H1 (cell line): ENCODE results near the gene TMPRSS3. TPM values are rescaled to one million over a fixed set of nuclear protein-coding genes. Genes with fewer than 3 reads are reported as not detected.

Experiments
- KDM1A ChIP-seq: fragments of 200-600, 300-600 bp; sonication (generic); IDR thresholded peaks from 2 replicates; pipeline ENCODE4 v1.7.1; 2016; ENCODE audit warnings: mild to moderate bottlenecking, low read length, borderline replicate concordance
- polyA plus RNA-seq, 7 experiments: library from polyadenylated mRNA; depleted of rRNA in 3 of 7; stranded (reverse) in 5 of 7; unstranded in 2 of 7; fragments of >200 nt in 5 of 7; fragments of 200-250 nt in 2 of 7; gene quantifications; 1 replicate in 5 of 7; 2 replicates in 1 of 7; 4 replicates in 1 of 7; pipeline versions ENCODE4 v1.2.1 to v1.2.3, GENCODE V29; 2011 to 2013; ENCODE audit warnings: missing spikeins in 2 of 7, mixed read lengths in 2 of 7
- total RNA-seq: library from RNA; stranded (reverse); fragmentation: NEBNext Ultra II Directional; extraction: Animal tissue kit (Norgen Biotek cat#: 25700); gene quantifications from 2 replicates; pipeline ENCODE4 v1.2.1, GENCODE V29; 2021

TMPRSS3 gene
- total and polyA plus RNA-seq, 2 of the 8 experiments (the other 6 are each of a cell fraction or from before 2014, with no cell fraction given), result 0.38 TPM; not detected in 1

DNA sequence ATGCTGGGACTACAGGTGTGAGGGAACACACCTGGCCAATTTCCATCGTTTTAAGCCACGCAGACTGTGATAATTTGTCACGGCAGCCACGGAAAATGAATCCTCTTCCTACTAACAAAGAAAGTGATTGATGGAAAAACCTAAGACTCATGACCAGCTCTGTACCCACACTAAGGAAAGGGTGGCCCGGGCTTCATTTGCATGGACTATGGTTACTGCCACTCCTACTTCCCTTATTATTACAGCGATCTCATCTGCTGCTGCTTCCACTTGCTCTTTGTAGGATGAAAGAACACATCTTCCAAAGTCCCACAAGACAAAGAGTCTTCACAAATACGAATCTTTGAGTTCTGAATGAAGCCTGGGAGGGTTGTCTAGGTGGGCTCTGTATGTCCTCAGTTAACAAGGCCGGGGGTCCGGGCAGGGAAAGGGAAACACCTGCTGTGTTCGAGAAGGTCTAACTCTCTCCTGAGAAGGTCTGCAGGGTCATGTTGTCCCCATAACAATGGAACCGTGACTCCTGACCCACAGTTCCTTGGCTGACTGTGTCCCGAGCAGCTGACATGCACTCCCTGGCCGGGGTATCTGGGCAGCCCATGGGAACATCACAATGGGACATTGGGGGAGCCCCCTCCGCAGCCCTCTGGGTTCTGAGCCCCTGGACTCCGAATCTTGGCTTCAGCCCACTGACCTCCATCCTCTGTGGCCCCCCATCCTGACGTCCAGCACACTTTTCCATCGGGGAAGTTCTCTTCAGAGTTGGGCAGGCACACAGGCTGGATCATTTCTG lies 16.2 kb downstream of the TMPRSS3 start (continued):
- no peak for TF ChIP-seq KDM1A
